Endothelial cell of hepatic sinusoid (primary cell): ENCODE results near the gene SLC16A2.

ENCODE experiments used
- in situ Hi-C: cut with HindIII; loops from 2 replicates; pipeline ENCODE4 v1.10.0; 2017; ENCODE audit warnings: low sequenced_read_pairs

SLC16A2 gene

GRCh38 chrX:74421036-74421739, at the start of gene SLC16A2:
SLC16A2 (plus strand) TSS chrX:74421493; CDS start chrX:74421638, 145 bp downstream.
- in situ Hi-C loops, result no loop called here

- in situ Hi-C loops, result no loop called here
Observed at GRCh38 chrX:74372272-74372671, 49.0 kb upstream of the SLC16A2 start.

GRCh38 chrX:74377282-74377681, 44.0 kb upstream of the SLC16A2 start:
- in situ Hi-C loops, result no loop called here

GRCh38 chrX:74382613-74383012, 38.7 kb upstream of the SLC16A2 start:
- in situ Hi-C loops, result no loop called here

- in situ Hi-C loops, result no loop called here
Observed at GRCh38 chrX:74383611-74384010, 37.7 kb upstream of the SLC16A2 start.

- in situ Hi-C loops, result no loop called here
Observed at GRCh38 chrX:74389016-74389722, 32.1 kb upstream of the SLC16A2 start.

- in situ Hi-C loops, result no loop called here
Observed at GRCh38 chrX:74395556-74395955, 25.7 kb upstream of the SLC16A2 start.

- in situ Hi-C loops, result no loop called here
Observed at GRCh38 chrX:74405973-74406489, 15.3 kb upstream of the SLC16A2 start.

- in situ Hi-C loops, result no loop called here
Observed at GRCh38 chrX:74408304-74408703, 13.0 kb upstream of the SLC16A2 start.

GRCh38 chrX:74419864-74420195, 1.5 kb upstream of the SLC16A2 start:
- in situ Hi-C loops, result no loop called here

GRCh38 chrX:74420196-74421035, 877 bp upstream of the SLC16A2 start:
- in situ Hi-C loops, result no loop called here

- in situ Hi-C loops, result no loop called here
Observed at GRCh38 chrX:74421740-74422352, 553 bp downstream of the SLC16A2 start.

- in situ Hi-C loops, result no loop called here
Observed at GRCh38 chrX:74422576-74423288, 1.4 kb downstream of the SLC16A2 start.

- in situ Hi-C loops, result no loop called here
Observed at GRCh38 chrX:74423289-74423998, 2.2 kb downstream of the SLC16A2 start.

- in situ Hi-C loops, result no loop called here
Observed at GRCh38 chrX:74426071-74426470, 4.8 kb downstream of the SLC16A2 start.

GRCh38 chrX:74426615-74427014, 5.3 kb downstream of the SLC16A2 start:
- in situ Hi-C loops, result no loop called here

- in situ Hi-C loops, result no loop called here
Observed at GRCh38 chrX:74431797-74432196, 10.5 kb downstream of the SLC16A2 start.

- in situ Hi-C loops, result no loop called here
Observed at GRCh38 chrX:74434336-74434735, 13.0 kb downstream of the SLC16A2 start.

- in situ Hi-C loops, result no loop called here
Observed at GRCh38 chrX:74437530-74437929, 16.2 kb downstream of the SLC16A2 start.

- in situ Hi-C loops, result no loop called here
Observed at GRCh38 chrX:74438764-74439163, 17.5 kb downstream of the SLC16A2 start.
